Esophagus (tissue), 2 donors: ENCODE data around the gene TMEM232. TPM values are rescaled to one million over a fixed set of nuclear protein-coding genes. Genes with fewer than 3 reads are reported as not detected.

Experiments
- H3K27ac ChIP-seq, 2 donors: one replicate each; pipeline ENCODE4 v1.5.1; 2013; ENCODE audit warnings: low read depth in 2 of 2, mild to moderate bottlenecking in 2 of 2, inconsistent platforms in 1 of 2, low read length in 1 of 2, moderate library complexity in 1 of 2
- H3K27me3 ChIP-seq, 2 donors: one replicate each; pipeline ENCODE4 v1.6.1; 2013; ENCODE audit warnings: low read length in 2 of 2, control low read depth in 1 of 2, mild to moderate bottlenecking in 1 of 2; ENCODE audit not compliant: insufficient read depth in 2 of 2, control insufficient read depth in 1 of 2
- H3K36me3 ChIP-seq, 2 donors: one replicate each; pipeline ENCODE4 v1.6.1; 2013; ENCODE audit warnings: low read length in 1 of 2; ENCODE audit not compliant: control insufficient read depth in 2 of 2, insufficient read depth in 2 of 2
- H3K4me1 ChIP-seq, 2 donors: one replicate each; pipeline ENCODE4 v1.6.1; 2013; ENCODE audit warnings: low read length in 1 of 2; ENCODE audit not compliant: control insufficient read depth in 2 of 2, insufficient read depth in 2 of 2
- H3K4me3 ChIP-seq, 2 donors: one replicate each; pipeline ENCODE4 v1.5.1; 2013; ENCODE audit warnings: low read length in 2 of 2, mild to moderate bottlenecking in 2 of 2, low read depth in 1 of 2, moderate library complexity in 1 of 2
- H3K9me3 ChIP-seq, 2 donors: one replicate each; pipeline ENCODE4 v1.6.1; 2013; ENCODE audit warnings: mild to moderate bottlenecking in 2 of 2, low read depth in 1 of 2, low read length in 1 of 2, moderate library complexity in 1 of 2; ENCODE audit not compliant: control insufficient read depth in 2 of 2, insufficient read depth in 1 of 2
- WGBS, 2 donors: extraction: QIAGEN DNeasy Blood & Tissue Kit; methylation state at CpG; one replicate each; pipeline ENCODE4 v1.1.7; 2013; 5-methylcytosine and 5-hydroxymethylcytosine counted together
- polyA plus RNA-seq, 2 donors: library from polyadenylated mRNA; stranded (reverse); fragments of 200-250 nt; gene quantifications; one replicate each; pipeline ENCODE4 v1.2.3, GENCODE V29; 2013
- donor health status: healthy with polysubstance abuse.
- donor health status: Bipolar disorder and iron deficiency.

TMEM232 gene
- polyA plus RNA-seq, 2 donors, result 0.49 to 0.65 TPM

DNA sequence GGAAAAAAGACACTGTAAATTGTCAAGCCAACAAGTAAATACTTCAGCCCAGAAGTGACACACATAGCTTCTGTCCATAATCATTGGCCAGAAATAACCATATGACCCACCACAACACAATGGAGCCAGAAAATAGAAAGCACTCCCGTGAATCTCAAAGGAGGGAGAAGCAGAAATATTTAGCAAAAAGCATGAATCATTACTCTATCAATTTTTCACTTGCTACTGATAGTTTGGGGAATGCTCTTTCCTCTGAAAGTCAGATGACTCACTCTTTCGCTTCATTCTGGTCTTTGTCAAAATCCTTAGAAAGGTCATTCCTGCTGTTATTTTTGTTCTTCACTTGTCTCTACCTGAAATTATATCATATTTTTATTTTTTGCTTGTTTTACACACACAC is 312.6 kb downstream of the TMEM232 start:
- H3K4me1 ChIP-seq, result no peaks in the 10 kb centered on the region
- no peak overlapping the region for H3K27ac ChIP-seq
- WGBS, 2 donors, result 65 to 82% methylated on average over 2 of the region's 2 CpGs
- no peak overlapping the region for H3K4me3 ChIP-seq
- no peaks in the 10 kb centered on the region for H3K36me3 ChIP-seq
- H3K27me3 ChIP-seq, result no peaks in the 10 kb centered on the region
- no peaks in the 10 kb centered on the region for H3K9me3 ChIP-seq

- Histone ChIP-seq H3K4me3 (no peak overlapping the region), H3K36me3 (no peaks in the 10 kb centered on the region), H3K27ac (no peak overlapping the region), H3K9me3 (no peaks in the 10 kb centered on the region), H3K4me1 (no peaks in the 10 kb centered on the region), H3K27me3 (no peaks in the 10 kb centered on the region)
- WGBS, 2 donors, result 80 to 84% methylated on average over 3 of the region's 3 CpGs
Observed at GRCh38 chr5:110409571-110409970, 316.9 kb downstream of the TMEM232 start.

GRCh38 chr5:110402562-110402961 is 323.9 kb downstream of the TMEM232 start:
- 26 to 44% methylated on average over 1 of the region's 1 CpG for WGBS, 2 donors
- no peaks in the 10 kb centered on the region for H3K27me3 ChIP-seq
- H3K27ac ChIP-seq, result no peak overlapping the region
- no peaks in the 10 kb centered on the region for H3K9me3 ChIP-seq
- H3K36me3 ChIP-seq, result no peaks in the 10 kb centered on the region
- H3K4me1 ChIP-seq, result no peaks in the 10 kb centered on the region
- no peak overlapping the region for H3K4me3 ChIP-seq

- Histone ChIP-seq H3K9me3 (no peaks in the 10 kb centered on the region), H3K4me3 (no peak overlapping the region), H3K4me1 (no peaks in the 10 kb centered on the region), H3K27me3 (no peaks in the 10 kb centered on the region), H3K27ac (no peak overlapping the region), H3K36me3 (no peaks in the 10 kb centered on the region)
- WGBS, 2 donors, result 65% methylated on average over 4 of the region's 4 CpGs
Observed at GRCh38 chr5:110401881-110402280, 324.6 kb downstream of the TMEM232 start.

- H3K27ac ChIP-seq, result no peak overlapping the region
- no peaks in the 10 kb centered on the region for H3K9me3 ChIP-seq
- no peaks in the 10 kb centered on the region for H3K36me3 ChIP-seq
- H3K4me1 ChIP-seq, result no peaks in the 10 kb centered on the region
- no peaks in the 10 kb centered on the region for H3K27me3 ChIP-seq
- WGBS, 2 donors, result 68 to 80% methylated on average over 2 of the region's 2 CpGs
- no peak overlapping the region for H3K4me3 ChIP-seq
Observed at GRCh38 chr5:110398951-110399350, 327.5 kb downstream of the TMEM232 start.

GRCh38 chr5:110397281-110397680 is 329.2 kb downstream of the TMEM232 start:
- Histone ChIP-seq H3K4me3 (no peak overlapping the region), H3K9me3 (no peaks in the 10 kb centered on the region), H3K4me1 (no peaks in the 10 kb centered on the region), H3K27me3 (no peaks in the 10 kb centered on the region), H3K27ac (no peak overlapping the region), H3K36me3 (no peaks in the 10 kb centered on the region)
- WGBS, 2 donors, result 98 to 100% methylated on average over 1 of the region's 1 CpG

DNA sequence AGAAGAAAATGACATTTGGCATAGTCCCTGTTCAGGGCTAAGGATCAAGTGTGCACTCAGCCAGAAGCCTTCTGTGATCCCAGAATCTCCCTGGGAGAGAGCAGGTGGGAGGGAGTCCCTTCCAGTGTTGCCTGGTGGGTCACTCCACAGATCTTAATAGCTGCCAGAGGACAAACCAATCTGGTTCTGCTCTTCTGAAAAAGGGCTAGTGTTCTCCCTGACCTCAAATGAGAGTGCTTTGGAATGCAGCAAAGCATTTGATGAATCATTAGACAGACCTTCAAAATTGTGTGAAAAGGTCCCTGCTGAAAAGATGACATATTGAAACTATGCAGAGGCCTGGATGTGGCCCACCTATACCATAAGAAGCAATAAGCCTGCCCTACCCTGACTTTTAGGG is 339.7 kb downstream of the TMEM232 start:
- no peaks in the 10 kb centered on the region for H3K4me1 ChIP-seq
- H3K4me3 ChIP-seq, result no peak overlapping the region
- no peaks in the 10 kb centered on the region for H3K27me3 ChIP-seq
- H3K36me3 ChIP-seq, result no peaks in the 10 kb centered on the region
- no peaks in the 10 kb centered on the region for H3K9me3 ChIP-seq
- H3K27ac ChIP-seq, result no peak overlapping the region

DNA sequence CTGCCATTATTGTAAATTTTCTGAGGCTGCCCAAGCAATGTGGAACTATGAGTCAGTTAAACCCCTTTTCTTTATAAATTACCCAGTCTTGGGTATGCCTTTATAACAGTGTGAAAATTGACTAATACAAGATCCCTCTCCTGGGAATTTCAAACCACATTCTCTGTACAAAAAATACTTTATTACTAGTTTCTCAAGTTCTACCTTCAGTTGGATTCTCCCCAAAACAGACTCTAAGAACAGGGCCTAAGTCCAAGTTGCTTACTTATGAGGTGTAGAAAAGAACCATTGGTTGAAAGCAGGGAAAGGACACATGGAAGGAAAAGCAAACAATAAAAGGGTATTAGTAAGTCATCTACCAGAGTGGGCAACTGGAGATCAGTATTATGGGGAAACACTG is 343.2 kb downstream of the TMEM232 start:
- no peaks in the 10 kb centered on the region for H3K36me3 ChIP-seq
- no peak overlapping the region for H3K4me3 ChIP-seq
- H3K9me3 ChIP-seq, result no peaks in the 10 kb centered on the region
- no peaks in the 10 kb centered on the region for H3K4me1 ChIP-seq
- no peaks in the 10 kb centered on the region for H3K27me3 ChIP-seq
- H3K27ac ChIP-seq, result no peak overlapping the region

- Histone ChIP-seq H3K9me3 (no peaks in the 10 kb centered on the region), H3K4me3 (no peak overlapping the region), H3K4me1 (no peaks in the 10 kb centered on the region), H3K36me3 (no peaks in the 10 kb centered on the region), H3K27ac (no peak overlapping the region), H3K27me3 (no peaks in the 10 kb centered on the region)
- WGBS, 2 donors, result 27 to 37% methylated on average over 1 of the region's 1 CpG
Observed at GRCh38 chr5:110377943-110378342, 348.5 kb downstream of the TMEM232 start.

DNA sequence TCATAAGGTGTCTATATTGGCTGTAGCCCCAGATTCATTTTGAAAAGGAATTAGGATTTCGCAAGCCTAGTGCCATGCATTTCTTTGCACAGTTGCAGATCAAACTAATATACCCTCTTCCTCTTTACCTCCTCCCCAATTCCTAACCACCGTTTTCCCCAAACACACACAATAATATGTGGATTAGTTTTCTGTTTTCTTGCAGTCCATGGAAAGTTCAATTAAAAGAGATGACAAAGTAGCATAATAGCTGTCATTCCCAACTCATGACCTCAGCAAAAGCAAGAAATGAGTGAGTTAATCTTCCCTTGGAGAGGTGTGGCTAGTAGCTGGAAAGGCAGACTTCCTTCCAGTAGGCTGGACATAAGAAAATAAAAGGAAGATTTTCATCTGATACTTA is 349.1 kb downstream of the TMEM232 start:
- 58 to 61% methylated on average over 2 of the region's 2 CpGs for WGBS, 2 donors
- H3K4me1 ChIP-seq, result no peaks in the 10 kb centered on the region
- H3K36me3 ChIP-seq, result no peaks in the 10 kb centered on the region
- H3K4me3 ChIP-seq, result no peak overlapping the region
- H3K27me3 ChIP-seq, result no peaks in the 10 kb centered on the region
- no peak overlapping the region for H3K27ac ChIP-seq
- no peaks in the 10 kb centered on the region for H3K9me3 ChIP-seq
